ENCODE data around the gene RNU5D-1. TPM values are rescaled to one million over a fixed set of nuclear protein-coding genes. Genes with fewer than 3 reads are reported as not detected.
A peak's percentile ranks its signal among the peaks of the same experiment; 100 is the strongest.

RNU5D-1 gene
- total RNA-seq, 2 donors from 2014 or later = not detected

DNA sequence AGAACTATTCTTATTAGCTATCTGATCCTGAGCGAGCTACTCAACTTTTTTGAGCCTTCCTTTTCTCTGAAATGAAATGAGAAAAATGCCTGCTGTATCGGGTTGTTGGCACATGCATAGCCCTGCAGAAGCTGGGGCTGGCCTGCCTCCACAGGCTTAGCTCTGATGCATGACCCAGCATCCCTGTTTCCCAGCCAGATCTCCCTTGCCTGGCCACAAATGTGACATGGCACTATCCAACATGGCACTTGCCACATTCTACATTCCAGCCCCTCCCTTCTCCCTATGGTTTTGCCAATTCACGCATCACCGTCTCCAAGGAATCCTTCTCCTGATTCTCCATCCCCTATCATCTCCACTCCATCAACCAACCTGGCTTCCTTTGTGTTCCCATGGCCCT, 13.8 kb downstream of the RNU5D-1 start:
- Histone ChIP-seq H3K27me3 (replicated peaks; ENCODE audit: insufficient read depth) (no peaks in the 10 kb centered on the region), H3K9me3 (no peaks in the 10 kb centered on the region), H3K27ac (no peak overlapping the region), H3K36me3 (no peaks in the 10 kb centered on the region), H3K4me3 (no peak overlapping the region), H3K4me1 (ENCODE audit: control insufficient read depth in 1 of 2, low read depth in 2 of 2) (no peaks in the 10 kb centered on the region)
- ATAC-seq (ENCODE audit: insufficient number of reproducible peaks, low FRiP score, low read depth) (no peak), DNase-seq (ENCODE audit: low spot score) (no peak)
- TF ChIP-seq, protein P1, sequence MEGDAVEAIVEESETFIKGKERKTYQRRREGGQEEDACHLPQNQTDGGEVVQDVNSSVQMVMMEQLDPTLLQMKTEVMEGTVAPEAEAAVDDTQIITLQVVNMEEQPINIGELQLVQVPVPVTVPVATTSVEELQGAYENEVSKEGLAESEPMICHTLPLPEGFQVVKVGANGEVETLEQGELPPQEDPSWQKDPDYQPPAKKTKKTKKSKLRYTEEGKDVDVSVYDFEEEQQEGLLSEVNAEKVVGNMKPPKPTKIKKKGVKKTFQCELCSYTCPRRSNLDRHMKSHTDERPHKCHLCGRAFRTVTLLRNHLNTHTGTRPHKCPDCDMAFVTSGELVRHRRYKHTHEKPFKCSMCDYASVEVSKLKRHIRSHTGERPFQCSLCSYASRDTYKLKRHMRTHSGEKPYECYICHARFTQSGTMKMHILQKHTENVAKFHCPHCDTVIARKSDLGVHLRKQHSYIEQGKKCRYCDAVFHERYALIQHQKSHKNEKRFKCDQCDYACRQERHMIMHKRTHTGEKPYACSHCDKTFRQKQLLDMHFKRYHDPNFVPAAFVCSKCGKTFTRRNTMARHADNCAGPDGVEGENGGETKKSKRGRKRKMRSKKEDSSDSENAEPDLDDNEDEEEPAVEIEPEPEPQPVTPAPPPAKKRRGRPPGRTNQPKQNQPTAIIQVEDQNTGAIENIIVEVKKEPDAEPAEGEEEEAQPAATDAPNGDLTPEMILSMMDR (IDR thresholded peaks at IDR 0.05) = no peak

DNA sequence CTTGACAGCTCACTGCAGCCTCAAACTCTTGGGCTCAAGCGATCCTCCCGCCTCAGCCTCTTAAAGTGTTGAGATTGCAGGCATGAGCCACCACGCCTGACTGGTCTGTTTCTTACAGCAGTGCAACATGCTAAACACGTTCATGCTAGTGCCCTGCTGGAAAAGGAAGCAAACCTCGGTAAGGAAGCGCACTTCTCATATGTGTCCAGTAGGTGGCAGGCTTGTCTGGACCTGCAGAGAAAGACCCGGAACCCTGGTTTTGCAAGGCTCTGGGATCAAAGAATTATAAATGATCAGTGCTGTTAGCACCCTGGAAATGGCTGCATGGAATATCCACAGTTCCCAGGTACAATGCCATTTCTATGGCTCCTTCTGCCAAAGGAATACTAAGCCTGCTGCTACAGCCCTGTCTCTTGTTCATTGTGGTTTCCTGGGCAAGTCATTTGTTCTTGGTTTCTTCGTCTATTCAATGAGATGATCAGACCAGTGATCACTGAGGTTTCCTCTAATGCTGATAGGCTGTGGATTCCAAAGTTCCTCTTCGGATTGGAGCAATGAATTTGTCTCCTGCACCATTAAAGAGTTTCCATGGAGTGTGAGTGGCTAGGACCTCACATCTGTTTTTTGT, 15.9 kb downstream of the RNU5D-1 start:
- no peak overlapping the region for H3K27ac ChIP-seq
- TF ChIP-seq, protein P1 (IDR thresholded peaks at IDR 0.05) = peak; percentile 94
- H3K36me3 ChIP-seq = no peaks in the 10 kb centered on the region
- ATAC-seq (ENCODE audit: insufficient number of reproducible peaks, low FRiP score, low read depth) (peak; percentile 42), DNase-seq (ENCODE audit: low spot score) (no peak)
- no peaks in the 10 kb centered on the region for H3K4me1 ChIP-seq (ENCODE audit: control insufficient read depth in 1 of 2, low read depth in 2 of 2)
- H3K27me3 ChIP-seq (replicated peaks; ENCODE audit: insufficient read depth) = no peaks in the 10 kb centered on the region
- no peaks in the 10 kb centered on the region for H3K9me3 ChIP-seq
- H3K4me3 ChIP-seq = no peak overlapping the region

DNA sequence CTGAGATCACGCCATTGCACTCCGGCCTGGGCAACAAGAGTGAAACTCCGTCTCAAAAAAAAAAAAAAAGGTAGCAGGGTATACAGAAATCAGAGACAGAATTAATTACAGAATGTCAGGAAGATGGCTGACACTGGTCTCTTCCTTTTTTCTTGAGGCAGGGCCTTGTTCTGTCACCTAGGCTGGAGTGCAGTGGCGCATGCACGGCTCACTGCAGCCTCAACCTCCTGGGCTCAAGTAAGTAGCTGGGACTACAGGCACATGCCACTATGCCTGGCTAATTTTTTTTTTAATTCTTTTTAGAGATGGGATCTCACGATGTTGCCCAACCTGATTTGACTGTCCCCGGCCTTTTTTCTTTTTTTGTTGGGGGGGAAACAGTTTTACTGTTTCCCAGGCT, 16.4 kb downstream of the RNU5D-1 start:
- no peaks in the 10 kb centered on the region for H3K36me3 ChIP-seq
- ATAC-seq (ENCODE audit: insufficient number of reproducible peaks, low FRiP score, low read depth) (no peak), DNase-seq (ENCODE audit: low spot score) (no peak)
- H3K4me1 ChIP-seq (ENCODE audit: control insufficient read depth in 1 of 2, low read depth in 2 of 2) = no peaks in the 10 kb centered on the region
- TF ChIP-seq, protein P1 (IDR thresholded peaks at IDR 0.05) = no peak
- H3K27me3 ChIP-seq (replicated peaks; ENCODE audit: insufficient read depth) = no peaks in the 10 kb centered on the region
- no peak overlapping the region for H3K27ac ChIP-seq
- no peaks in the 10 kb centered on the region for H3K9me3 ChIP-seq
- H3K4me3 ChIP-seq = no peak overlapping the region

DNA sequence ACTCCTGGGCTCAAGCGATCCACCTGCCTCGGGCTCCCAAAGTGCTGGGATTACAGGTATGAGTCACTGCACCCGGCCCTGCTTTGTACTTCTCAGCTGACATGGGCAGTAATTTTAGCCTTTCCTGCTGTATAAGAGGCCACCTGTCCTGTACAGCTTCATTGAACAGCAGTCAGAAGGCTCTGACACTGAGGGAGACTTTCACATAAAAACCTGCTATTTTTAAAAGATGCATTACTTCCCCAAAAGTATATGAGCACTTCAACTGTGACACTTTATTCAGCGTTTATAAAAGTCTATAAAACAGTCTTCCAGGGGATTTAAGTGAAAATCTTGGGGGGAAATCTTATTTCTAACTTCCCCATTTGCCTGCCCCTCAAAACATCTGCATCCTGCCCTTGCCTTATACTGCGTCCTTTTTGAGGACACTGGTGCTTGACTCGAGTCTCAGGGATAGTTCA, 17.6 kb downstream of the RNU5D-1 start:
- Histone ChIP-seq H3K9me3 (no peaks in the 10 kb centered on the region), H3K4me3 (no peak overlapping the region)
- TF ChIP-seq, protein P1 (IDR thresholded peaks at IDR 0.05) = no peak

DNA sequence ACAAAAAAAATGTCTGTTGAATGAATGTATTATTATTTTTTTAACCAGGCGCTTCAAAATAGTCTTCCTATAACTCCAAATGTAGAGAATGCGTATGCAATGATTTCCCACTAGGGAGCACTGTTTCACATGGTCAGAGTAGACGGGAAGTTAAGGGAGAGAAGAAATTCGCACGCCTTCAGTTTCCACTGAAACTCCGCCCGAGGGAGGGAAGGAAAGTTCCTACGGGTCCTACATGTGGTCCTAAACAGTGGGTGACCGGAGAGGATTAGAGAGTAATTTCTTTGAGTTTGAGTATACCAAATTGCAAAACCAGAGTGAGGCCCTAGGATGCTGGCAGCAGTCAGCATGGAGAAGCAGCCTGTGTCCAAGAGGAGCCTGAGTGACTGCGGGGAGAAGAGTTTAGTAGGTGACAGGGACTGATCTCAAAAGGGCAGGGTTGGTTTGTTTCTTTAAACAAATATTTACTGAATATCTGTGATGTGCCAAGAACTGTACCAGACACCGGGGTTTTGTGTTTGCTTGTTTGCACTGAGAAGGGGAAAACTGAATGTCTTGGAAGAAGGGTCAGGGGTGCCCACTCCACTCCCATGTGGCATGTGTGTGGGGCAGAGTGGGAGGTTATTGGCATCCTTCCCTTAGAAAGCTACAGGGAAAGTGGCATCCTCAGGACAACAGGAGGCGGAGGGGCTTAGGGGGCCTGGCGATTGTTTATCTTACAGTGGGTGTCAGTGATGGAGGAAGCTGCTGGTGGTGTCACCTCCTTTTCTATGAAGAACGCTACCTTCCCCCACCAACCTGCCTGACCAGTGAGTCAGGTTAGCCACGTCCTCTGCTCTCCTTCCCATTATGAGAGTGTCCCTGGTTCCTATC, 22.8 kb downstream of the RNU5D-1 start:
- Histone ChIP-seq H3K27me3 (replicated peaks; ENCODE audit: insufficient read depth) (no peaks in the 10 kb centered on the region), H3K9me3 (no peaks in the 10 kb centered on the region), H3K36me3 (no peaks in the 10 kb centered on the region), H3K4me1 (ENCODE audit: control insufficient read depth in 1 of 2, low read depth in 2 of 2) (peaks cover 0 to 12% of the 10 kb centered on the region in 2 donors), H3K27ac (peak overlapping the region in 1 of 2 donors; percentile 19), H3K4me3 (peak overlapping the region; percentile 46)
- ATAC-seq (ENCODE audit: insufficient number of reproducible peaks, low FRiP score, low read depth) (peak; percentile 68), DNase-seq (ENCODE audit: low spot score) (no peak)
- TF ChIP-seq, protein P1 (IDR thresholded peaks at IDR 0.05) = peak; percentile 50

More for the DNA sequence above, 17.6 kb downstream of the RNU5D-1 start:
- DNase-seq (ENCODE audit: low spot score) = no peak
- no peak for ATAC-seq (ENCODE audit: insufficient number of reproducible peaks, low FRiP score, low read depth)
- H3K36me3 ChIP-seq = no peaks in the 10 kb centered on the region
- no peak overlapping the region for H3K27ac ChIP-seq
- H3K4me1 ChIP-seq (ENCODE audit: control insufficient read depth in 1 of 2, low read depth in 2 of 2) = peaks cover 0 to under 1% of the 10 kb centered on the region in 2 donors
- H3K27me3 ChIP-seq (replicated peaks; ENCODE audit: insufficient read depth) = no peaks in the 10 kb centered on the region

All from thoracic aorta (tissue), 2 donors.